ENCODE results near the gene ATMIN.
A peak's percentile ranks its signal among the peaks of the same experiment; 100 is the strongest.

Gene ATMIN

GRCh38 chr16:81071805-81072204, 36.2 kb downstream of the ATMIN start:
- H3K4me1 ChIP-seq (ENCODE audit: insufficient read depth, low read length): peaks cover 12% of the 10 kb centered on the region
- no peak overlapping the region for H3K9ac ChIP-seq (ENCODE audit: low read depth, low read length)
- H3K36me3 ChIP-seq (ENCODE audit: insufficient read depth, low read length): no peaks in the 10 kb centered on the region
- H3K9me3 ChIP-seq (ENCODE audit: insufficient read depth, low read depth, low read length): no peaks in the 10 kb centered on the region
- no peaks in the 10 kb centered on the region for H3K27me3 ChIP-seq (ENCODE audit: insufficient read depth, low read length)
- no peak overlapping the region for H3K4me3 ChIP-seq (ENCODE audit: low read length)
- H3K27ac ChIP-seq (ENCODE audit: low read depth, low read length): no peak overlapping the region
- WGBS: 83% methylated on average over 4 of the region's 4 CpGs

- H3K9ac ChIP-seq (ENCODE audit: low read depth, low read length): no peak overlapping the region
- WGBS: 68% methylated on average over 5 of the region's 5 CpGs
- peak overlapping the region; percentile 59; the same call in 1 of the 2 replicates for H3K27ac ChIP-seq (ENCODE audit: low read depth, low read length)
Observed at GRCh38 chr16:81073560-81074330, 38.1 kb downstream of the ATMIN start.

GRCh38 chr16:81076566-81077075, 41.0 kb downstream of the ATMIN start:
- Histone ChIP-seq H3K36me3 (ENCODE audit: insufficient read depth, low read length) (peaks cover 6% of the 10 kb centered on the region), H3K4me3 (ENCODE audit: low read length) (peak overlapping the region; percentile 81), H3K9me3 (ENCODE audit: insufficient read depth, low read depth, low read length) (no peaks in the 10 kb centered on the region), H3K9ac (ENCODE audit: low read depth, low read length) (peak overlapping the region; percentile 89), H3K27ac (ENCODE audit: low read depth, low read length) (peak overlapping the region; percentile 91; the same call in 1 of the 2 replicates), H3K4me1 (ENCODE audit: insufficient read depth, low read length) (peaks cover 12% of the 10 kb centered on the region), H3K27me3 (ENCODE audit: insufficient read depth, low read length) (no peaks in the 10 kb centered on the region)
- under 1% methylated on average over 27 of the region's 27 CpGs for WGBS

More at GRCh38 chr16:81073560-81074330, 38.1 kb downstream of the ATMIN start:
- Histone ChIP-seq H3K4me1 (ENCODE audit: insufficient read depth, low read length) (peaks cover 12% of the 10 kb centered on the region), H3K36me3 (ENCODE audit: insufficient read depth, low read length) (no peaks in the 10 kb centered on the region), H3K4me3 (ENCODE audit: low read length) (no peak overlapping the region), H3K27me3 (ENCODE audit: insufficient read depth, low read length) (no peaks in the 10 kb centered on the region), H3K9me3 (ENCODE audit: insufficient read depth, low read depth, low read length) (no peaks in the 10 kb centered on the region)

- Histone ChIP-seq H3K9me3 (ENCODE audit: insufficient read depth, low read depth, low read length) (no peaks in the 10 kb centered on the region), H3K27ac (ENCODE audit: low read depth, low read length) (peak within 1 kb of the TSS; percentile 91), H3K36me3 (ENCODE audit: insufficient read depth, low read length) (peaks cover 12% of the 10 kb centered on the region), H3K9ac (ENCODE audit: low read depth, low read length) (peak within 1 kb of the TSS; percentile 89), H3K4me1 (ENCODE audit: insufficient read depth, low read length) (peaks cover 12% of the 10 kb centered on the region), H3K27me3 (ENCODE audit: insufficient read depth, low read length) (no peaks in the 10 kb centered on the region), H3K4me3 (ENCODE audit: low read length) (peak within 1 kb of the TSS; percentile 81)
- WGBS: 14% methylated on average over 59 of the region's 59 CpGs
Observed at GRCh38 chr16:81077076-81077940, 41.7 kb downstream of the ATMIN start, which contains the start of gene C16orf46. Gene C16orf46 (minus strand): TSS chr16:81077238. CDS start chr16:81063955, 13,283 bp downstream.

GRCh38 chr16:81080233-81080632, 44.6 kb downstream of the ATMIN start:
- Histone ChIP-seq H3K27ac (ENCODE audit: low read depth, low read length) (no peak overlapping the region), H3K27me3 (ENCODE audit: insufficient read depth, low read length) (no peaks in the 10 kb centered on the region), H3K4me1 (ENCODE audit: insufficient read depth, low read length) (no peaks in the 10 kb centered on the region), H3K9ac (ENCODE audit: low read depth, low read length) (no peak overlapping the region), H3K36me3 (ENCODE audit: insufficient read depth, low read length) (peaks cover 31% of the 10 kb centered on the region), H3K4me3 (ENCODE audit: low read length) (no peak overlapping the region), H3K9me3 (ENCODE audit: insufficient read depth, low read depth, low read length) (no peaks in the 10 kb centered on the region)
- whole genome bisulfite sequencing: 93% methylated on average over 1 of the region's 1 CpG

- Histone ChIP-seq H3K9me3 (ENCODE audit: insufficient read depth, low read depth, low read length) (no peaks in the 10 kb centered on the region), H3K9ac (ENCODE audit: low read depth, low read length) (no peak overlapping the region), H3K36me3 (ENCODE audit: insufficient read depth, low read length) (peaks cover 35% of the 10 kb centered on the region), H3K27me3 (ENCODE audit: insufficient read depth, low read length) (no peaks in the 10 kb centered on the region), H3K4me1 (ENCODE audit: insufficient read depth, low read length) (no peaks in the 10 kb centered on the region), H3K4me3 (ENCODE audit: low read length) (no peak overlapping the region), H3K27ac (ENCODE audit: low read depth, low read length) (no peak overlapping the region)
- WGBS: 96% methylated on average over 2 of the region's 4 CpGs
Observed at GRCh38 chr16:81081014-81081413, 45.4 kb downstream of the ATMIN start.

- Histone ChIP-seq H3K9ac (ENCODE audit: low read depth, low read length) (no peak overlapping the region), H3K27ac (ENCODE audit: low read depth, low read length) (no peak overlapping the region), H3K9me3 (ENCODE audit: insufficient read depth, low read depth, low read length) (no peaks in the 10 kb centered on the region), H3K4me1 (ENCODE audit: insufficient read depth, low read length) (no peaks in the 10 kb centered on the region), H3K27me3 (ENCODE audit: insufficient read depth, low read length) (no peaks in the 10 kb centered on the region), H3K4me3 (ENCODE audit: low read length) (no peak overlapping the region), H3K36me3 (ENCODE audit: insufficient read depth, low read length) (peaks cover 70% of the 10 kb centered on the region)
- 96% methylated on average over 5 of the region's 5 CpGs for WGBS
Observed at GRCh38 chr16:81088836-81089235, 53.2 kb downstream of the ATMIN start.

GRCh38 chr16:81094771-81095251, 59.2 kb downstream of the ATMIN start:
- H3K4me1 ChIP-seq (ENCODE audit: insufficient read depth, low read length): peaks cover 6% of the 10 kb centered on the region
- no peaks in the 10 kb centered on the region for H3K9me3 ChIP-seq (ENCODE audit: insufficient read depth, low read depth, low read length)
- peak overlapping the region; percentile 77 for H3K4me3 ChIP-seq (ENCODE audit: low read length)
- no peak overlapping the region for H3K27ac ChIP-seq (ENCODE audit: low read depth, low read length)
- H3K36me3 ChIP-seq (ENCODE audit: insufficient read depth, low read length): peaks cover 25% of the 10 kb centered on the region
- H3K9ac ChIP-seq (ENCODE audit: low read depth, low read length): peak overlapping the region; percentile 22; the same call in 1 of the 2 replicates
- WGBS: 70% methylated on average over 21 of the region's 21 CpGs
- H3K27me3 ChIP-seq (ENCODE audit: insufficient read depth, low read length): no peaks in the 10 kb centered on the region

- H3K27ac ChIP-seq (ENCODE audit: low read depth, low read length): peak overlapping the region; percentile 71
- no peaks in the 10 kb centered on the region for H3K27me3 ChIP-seq (ENCODE audit: insufficient read depth, low read length)
- under 1% methylated on average over 22 of the region's 22 CpGs for WGBS
Observed at GRCh38 chr16:81095653-81095952, 60.0 kb downstream of the ATMIN start.

GRCh38 chr16:81095953-81096714, 60.5 kb downstream of the ATMIN start, which contains the start of gene GCSH:
Gene GCSH (minus strand): TSS chr16:81096395. CDS start chr16:81096278, 117 bp downstream.
- H3K9me3 ChIP-seq (ENCODE audit: insufficient read depth, low read depth, low read length): no peaks in the 10 kb centered on the region

More at GRCh38 chr16:81095653-81095952, 60.0 kb downstream of the ATMIN start:
- peak overlapping the region; percentile 90 for H3K9ac ChIP-seq (ENCODE audit: low read depth, low read length)
- no peaks in the 10 kb centered on the region for H3K9me3 ChIP-seq (ENCODE audit: insufficient read depth, low read depth, low read length)
- peaks cover 18% of the 10 kb centered on the region for H3K36me3 ChIP-seq (ENCODE audit: insufficient read depth, low read length)
- peak overlapping the region; percentile 77 for H3K4me3 ChIP-seq (ENCODE audit: low read length)
- H3K4me1 ChIP-seq (ENCODE audit: insufficient read depth, low read length): peaks cover 6% of the 10 kb centered on the region

More at GRCh38 chr16:81095953-81096714, 60.5 kb downstream of the ATMIN start, which contains the start of gene GCSH:
- Histone ChIP-seq H3K4me1 (ENCODE audit: insufficient read depth, low read length) (peaks cover 6% of the 10 kb centered on the region), H3K36me3 (ENCODE audit: insufficient read depth, low read length) (peaks cover 12% of the 10 kb centered on the region), H3K9ac (ENCODE audit: low read depth, low read length) (peak within 1 kb of the TSS; percentile 90), H3K4me3 (ENCODE audit: low read length) (peak within 1 kb of the TSS; percentile 77), H3K27me3 (ENCODE audit: insufficient read depth, low read length) (no peaks in the 10 kb centered on the region), H3K27ac (ENCODE audit: low read depth, low read length) (peak within 1 kb of the TSS; percentile 71)
- 2% methylated on average over 70 of the region's 83 CpGs for WGBS

Measured in HUES64 (cell line).